GM12878 (cell line): ENCODE data around the gene MRTFA.

Experiments used
- BMI1 ChIP-seq: fragments of 450-650 bp; IDR thresholded peaks from 2 replicates; pipeline ENCODE4 v1.6.1; 2016; ENCODE audit warnings: mild to moderate bottlenecking, moderate library complexity, borderline replicate concordance
- CREB1 ChIP-seq: IDR thresholded peaks from 2 replicates; pipeline ENCODE4 v1.6.1; 2012; ENCODE audit warnings: low read depth, mild to moderate bottlenecking, inconsistent platforms
- CTCF ChIP-seq, 3 experiments: IDR thresholded peaks in 2 of 3; conservative IDR thresholded peaks in 1 of 3; 2 replicates each; pipeline ENCODE4 v1.5.1; 2011; ENCODE audit warnings: low read depth in 3 of 3, low read length in 3 of 3, mild to moderate bottlenecking in 3 of 3, control low read depth in 2 of 3, moderate library complexity in 2 of 3, inconsistent platforms in 1 of 3, mixed read lengths in 1 of 3; ENCODE audit not compliant: control insufficient read depth in 2 of 3, insufficient read depth in 1 of 3; ENCODE audit errors: extremely low read depth in 1 of 3
- FOS ChIP-seq: IDR thresholded peaks from 3 replicates; pipeline ENCODE4 v1.6.1; 2011; ENCODE audit warnings: borderline replicate concordance; ENCODE audit not compliant: insufficient read length; ENCODE audit errors: extremely low read depth
- GATAD2B ChIP-seq: fragments of 450-650 bp; conservative IDR thresholded peaks from 2 replicates; pipeline ENCODE4 v1.6.1; 2017; ENCODE audit warnings: low read depth, mild to moderate bottlenecking, moderate library complexity
- HDAC2 ChIP-seq: fragments of 200-600 bp; sonication (generic); IDR thresholded peaks from 2 replicates; pipeline ENCODE4 v1.6.1; 2017
- HDGF ChIP-seq: fragments of 450-650 bp; IDR thresholded peaks from 2 replicates; pipeline ENCODE4 v1.6.1; 2016; ENCODE audit warnings: antibody characterized with exemption
- IRF3 ChIP-seq: fragments of 450-650 bp; IDR thresholded peaks from 2 replicates; pipeline ENCODE4 v1.6.1; 2014; ENCODE audit warnings: mild to moderate bottlenecking
- MEF2A ChIP-seq: IDR thresholded peaks from 2 replicates; pipeline ENCODE4 v1.6.1; 2011; ENCODE audit warnings: low read depth, mild to moderate bottlenecking, low read length, moderate library complexity; ENCODE audit not compliant: insufficient read depth
- NR2F1 ChIP-seq: fragments of 450-650 bp; conservative IDR thresholded peaks from 2 replicates; pipeline ENCODE4 v1.6.1; 2017; ENCODE audit warnings: mild to moderate bottlenecking
- PKNOX1 ChIP-seq: fragments of 450-650 bp; IDR thresholded peaks from 2 replicates; pipeline ENCODE4 v1.6.1; 2016; ENCODE audit warnings: mild to moderate bottlenecking
- RAD21 ChIP-seq: IDR thresholded peaks from 2 replicates; pipeline ENCODE4 v1.6.1; 2011; ENCODE audit warnings: mild to moderate bottlenecking, low read depth, low read length, moderate library complexity; ENCODE audit not compliant: insufficient read depth
- ZBTB40 ChIP-seq: fragments of 450-650 bp; IDR thresholded peaks from 2 replicates; pipeline ENCODE4 v1.6.1; 2016; ENCODE audit warnings: mild to moderate bottlenecking, moderate library complexity, borderline replicate concordance
- ZNF207 ChIP-seq: fragments of 450-650 bp; IDR thresholded peaks from 2 replicates; pipeline ENCODE4 v1.6.1; 2014; ENCODE audit warnings: antibody characterized with exemption, mild to moderate bottlenecking, borderline replicate concordance

GRCh38 chr22:40425082-40425481 is 211.4 kb downstream of the MRTFA start:
- TF ChIP-seq CTCF (IDR thresholded peaks at IDR 0.05 in 2 of 3, conservative IDR thresholded peaks at IDR 0.05 in 1 of 3; ENCODE audit: control insufficient read depth in 2 of 3, extremely low read depth in 1 of 3, insufficient read depth in 1 of 3, low read depth in 3 of 3, low read length in 3 of 3) (no peak), FOS (no peak), GATAD2B (no peak), CREB1 (no peak), HDGF (no peak), IRF3 (no peak), MEF2A (no peak), NR2F1 (no peak), PKNOX1 (no peak), HDAC2 (no peak), RAD21 (no peak), ZNF207 (no peak), ZBTB40 (no peak), BMI1 (no peak)
